ENCODE results near the gene CTSD.

GRCh38 chr11:1781593-1781975 is 17.9 kb upstream of the CTSD start:
- TF ChIP-seq CTCF (IDR thresholded peaks at IDR 0.05) (no peak), EP300 (IDR thresholded peaks at IDR 0.05) (no peak)

Measured in tibial nerve (tissue), 4 donors.